RWPE2 (cell line): ENCODE results near the gene MYO1D.

Experiments used
- ATAC-seq: fragments of 200-7000 bp; cut with Tn5 transposase; 3 replicates; pipeline ENCODE4 v1.9.1; 2021; ENCODE audit warnings: low read depth
- DNase-seq: peaks from one replicate; pipeline ENCODE4 v3.0.0-alpha.2; 2020; ENCODE audit warnings: low spot score
- H3K27ac ChIP-seq: fragments of 450-650 bp; 2 replicates; pipeline ENCODE4 v1.5.1; 2017; ENCODE audit warnings: mild to moderate bottlenecking; ENCODE audit not compliant: poor library complexity, severe bottlenecking
- H3K27me3 ChIP-seq: fragments of 250-450 bp; sonication (Bioruptor Pico); 2 replicates; pipeline ENCODE4 v1.5.1; 2021; ENCODE audit warnings: mild to moderate bottlenecking, moderate library complexity; ENCODE audit not compliant: insufficient read depth, poor library complexity, severe bottlenecking
- H3K36me3 ChIP-seq: fragments of 250-450 bp; sonication (Bioruptor Pico); 2 replicates; pipeline ENCODE4 v1.5.1; 2020; ENCODE audit warnings: low read depth, mild to moderate bottlenecking, moderate library complexity
- H3K4me1 ChIP-seq: fragments of 250-450 bp; sonication (Bioruptor Pico); 2 replicates; pipeline ENCODE4 v1.5.1; 2021; ENCODE audit warnings: mild to moderate bottlenecking, moderate library complexity; ENCODE audit not compliant: insufficient read depth, poor library complexity, severe bottlenecking
- H3K4me3 ChIP-seq: fragments of 250-450 bp; sonication (Bioruptor Pico); 2 replicates; pipeline ENCODE4 v1.5.1; 2021; ENCODE audit warnings: mild to moderate bottlenecking, moderate library complexity; ENCODE audit not compliant: severe bottlenecking
- H3K9me3 ChIP-seq: fragments of 250-450 bp; sonication (Bioruptor Pico); 2 replicates; pipeline ENCODE4 v1.5.1; 2021; ENCODE audit warnings: mild to moderate bottlenecking, moderate library complexity; ENCODE audit not compliant: severe bottlenecking
- CTCF ChIP-seq: fragments of 450-650 bp; IDR thresholded peaks from one replicate; pipeline ENCODE4 v1.5.1; 2017; ENCODE audit warnings: mild to moderate bottlenecking, moderate library complexity; ENCODE audit not compliant: poor library complexity, severe bottlenecking

MYO1D gene

GRCh38 chr17:32870027-32870670 lies 6.8 kb downstream of the MYO1D start:
- Histone ChIP-seq H3K4me3 (no peak overlapping the region), H3K27me3 (no peaks in the 10 kb centered on the region), H3K27ac (no peak overlapping the region), H3K9me3 (no peaks in the 10 kb centered on the region), H3K4me1 (peaks cover 6% of the 10 kb centered on the region), H3K36me3 (0 out of 2 replicates have a peak, but pooled peaks cover 4% of the 10 kb centered on the region)
- DNase-seq (no peak), ATAC-seq (no peak)
- no peak for TF ChIP-seq CTCF

- no peak overlapping the region for H3K27ac ChIP-seq
- no peaks in the 10 kb centered on the region for H3K9me3 ChIP-seq
- H3K4me1 ChIP-seq: peaks cover 4% of the 10 kb centered on the region
- ATAC-seq (no peak), DNase-seq (no peak)
- H3K27me3 ChIP-seq: no peaks in the 10 kb centered on the region
- 0 out of 2 replicates have a peak, but pooled peaks cover 4% of the 10 kb centered on the region for H3K36me3 ChIP-seq
- TF ChIP-seq CTCF: no peak
- no peak overlapping the region for H3K4me3 ChIP-seq
Observed at GRCh38 chr17:32869345-32870026, 7.4 kb downstream of the MYO1D start.

- no peak for TF ChIP-seq CTCF
- ATAC-seq: no peak
- Histone ChIP-seq H3K4me3 (no peak overlapping the region), H3K27ac (no peak overlapping the region), H3K4me1 (peaks cover 3% of the 10 kb centered on the region), H3K36me3 (peaks cover 3% of the 10 kb centered on the region; the same call in 1 of the 2 replicates), H3K9me3 (no peaks in the 10 kb centered on the region), H3K27me3 (no peaks in the 10 kb centered on the region)
- DNase-seq: no peak
Observed at GRCh38 chr17:32865141-32865540, 11.8 kb downstream of the MYO1D start.

GRCh38 chr17:32863559-32863958 lies 13.4 kb downstream of the MYO1D start:
- Histone ChIP-seq H3K27ac (no peak overlapping the region), H3K27me3 (no peaks in the 10 kb centered on the region), H3K4me3 (no peak overlapping the region), H3K36me3 (peaks cover 3% of the 10 kb centered on the region; the same call in 1 of the 2 replicates), H3K9me3 (no peaks in the 10 kb centered on the region), H3K4me1 (peaks cover 3% of the 10 kb centered on the region)
- DNase-seq: no peak
- TF ChIP-seq CTCF: no peak
- ATAC-seq: no peak

- DNase-seq (no peak), ATAC-seq (no peak)
- H3K4me3 ChIP-seq: no peak overlapping the region
- no peaks in the 10 kb centered on the region for H3K27me3 ChIP-seq
- no peak overlapping the region for H3K27ac ChIP-seq
- H3K36me3 ChIP-seq: peaks cover 3% of the 10 kb centered on the region; the same call in 1 of the 2 replicates
- H3K9me3 ChIP-seq: no peaks in the 10 kb centered on the region
- H3K4me1 ChIP-seq: peaks cover 3% of the 10 kb centered on the region
- TF ChIP-seq CTCF: no peak
Observed at GRCh38 chr17:32862940-32863339, 14.0 kb downstream of the MYO1D start.
